Measurements from ENCODE around the gene SH3RF3.

Gene SH3RF3

DNA sequence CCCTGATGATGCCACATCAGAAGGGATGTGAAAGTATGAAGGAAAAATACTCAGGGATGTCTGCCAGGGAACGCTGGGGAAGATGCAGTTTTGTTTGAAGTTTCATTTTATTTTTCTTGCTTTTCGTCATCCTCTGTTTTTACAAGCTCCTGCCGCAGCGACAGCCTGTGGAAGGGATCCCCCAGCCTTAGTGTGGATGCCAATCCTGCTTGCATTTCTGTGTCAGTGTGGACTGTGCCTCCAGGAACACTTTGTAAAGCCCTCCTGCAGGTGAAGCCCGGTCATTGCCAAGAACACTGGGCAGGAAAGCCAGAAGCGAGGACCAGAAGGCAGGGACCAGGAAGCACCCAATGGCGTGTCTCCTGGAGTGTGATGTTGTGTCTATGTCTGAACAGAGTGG lies 250.5 kb downstream of the SH3RF3 start:
- DNase-seq (ENCODE audit: low read depth), result no peak

DNA sequence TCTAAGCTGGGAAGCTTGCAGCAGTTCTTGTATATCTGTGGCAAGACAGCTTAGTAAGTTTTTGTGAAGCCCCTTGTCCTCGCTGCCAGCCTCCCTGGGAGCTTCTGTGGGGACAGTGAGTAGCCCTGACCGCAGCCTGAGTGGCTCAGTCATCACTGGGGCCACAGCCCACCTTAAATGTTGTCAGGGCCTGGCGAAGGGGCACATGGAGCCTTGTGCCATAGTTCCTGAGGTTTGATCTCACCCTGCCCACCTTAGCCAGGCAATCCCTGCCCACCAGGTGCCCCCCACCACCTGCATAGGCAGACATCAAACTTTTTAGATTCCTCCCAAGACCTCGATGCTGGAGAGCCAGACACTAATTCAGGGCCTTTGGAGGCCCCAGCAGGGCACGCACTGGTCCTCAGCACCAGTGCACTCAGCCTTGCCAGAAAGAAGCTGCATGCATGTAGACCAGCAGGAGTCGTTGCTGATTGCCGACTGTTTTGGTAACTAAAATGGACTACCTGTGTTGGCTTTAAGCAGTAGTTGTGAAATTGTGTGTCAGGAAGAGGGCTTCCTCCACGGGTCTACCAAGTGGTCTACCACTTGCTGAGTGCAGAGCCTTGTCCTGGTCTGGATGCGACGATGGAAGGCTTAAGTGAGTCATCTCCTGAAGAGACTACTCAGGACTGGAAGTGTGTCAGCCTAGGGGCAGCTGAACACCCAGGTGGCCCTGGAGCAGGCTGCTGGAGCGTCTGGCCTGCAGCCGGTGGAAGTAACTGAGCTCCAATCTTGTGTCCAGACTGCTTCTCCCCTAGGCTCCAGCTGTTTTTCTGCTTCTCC lies 251.7 kb downstream of the SH3RF3 start:
- DNase-seq (ENCODE audit: low read depth), result peak; percentile 65

DNA sequence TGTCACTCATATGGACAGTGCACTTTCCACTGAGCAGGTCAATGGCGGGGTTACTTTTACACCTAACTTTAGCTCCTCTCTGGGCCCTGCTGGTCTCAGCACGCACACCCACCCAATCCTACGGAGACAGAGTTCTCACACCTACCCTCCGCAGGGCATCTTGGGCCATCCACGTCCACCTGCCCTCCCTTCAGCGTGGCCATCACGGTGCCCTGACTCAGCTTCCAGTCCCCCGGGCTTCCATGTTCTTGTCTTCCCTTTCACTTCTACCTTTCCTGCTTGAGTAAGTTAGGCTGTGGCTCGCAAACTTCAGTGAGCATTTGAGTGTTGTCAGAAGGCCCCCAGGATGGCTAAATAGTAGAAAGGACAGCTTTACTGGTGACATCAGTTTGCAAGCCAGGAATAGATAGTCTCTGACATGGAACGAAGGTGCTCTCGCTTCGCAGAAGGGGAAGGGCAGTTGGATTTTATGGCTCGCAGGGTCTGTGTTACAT lies 252.4 kb downstream of the SH3RF3 start:
- DNase-seq (ENCODE audit: low read depth), result no peak

DNA sequence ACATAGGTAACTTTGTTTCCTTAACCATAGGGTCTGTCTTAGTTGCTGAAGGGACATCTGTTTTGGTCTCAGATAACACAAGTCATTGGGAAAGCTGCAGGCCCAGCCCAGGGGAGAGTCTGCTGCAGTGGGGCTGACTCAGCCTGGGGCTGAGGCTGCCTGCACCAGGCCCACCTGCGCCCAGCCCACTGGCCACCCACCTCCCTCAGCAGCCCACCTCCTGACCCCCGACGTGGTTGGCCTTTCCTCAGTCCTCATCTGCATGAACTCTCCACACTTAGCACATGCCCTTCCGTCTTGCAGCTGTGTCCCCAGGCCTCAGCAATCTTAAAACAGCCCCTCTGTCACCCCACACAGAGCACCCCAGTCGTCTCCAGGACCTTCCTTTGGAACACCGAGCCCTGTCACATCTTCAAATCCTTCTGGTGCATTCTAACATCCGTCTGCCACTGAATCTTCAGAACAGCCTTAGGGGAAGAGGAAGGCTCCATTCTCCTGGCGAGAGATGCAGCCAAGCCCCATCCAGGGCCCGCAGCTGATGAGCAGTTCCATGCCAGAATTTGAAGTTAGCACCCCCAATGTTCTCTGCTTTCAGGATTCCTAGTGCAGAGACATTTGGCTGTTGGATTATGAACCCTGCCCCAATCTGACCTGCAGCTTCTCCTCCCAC lies 253.4 kb downstream of the SH3RF3 start:
- DNase-seq (ENCODE audit: low read depth), result no peak

DNA sequence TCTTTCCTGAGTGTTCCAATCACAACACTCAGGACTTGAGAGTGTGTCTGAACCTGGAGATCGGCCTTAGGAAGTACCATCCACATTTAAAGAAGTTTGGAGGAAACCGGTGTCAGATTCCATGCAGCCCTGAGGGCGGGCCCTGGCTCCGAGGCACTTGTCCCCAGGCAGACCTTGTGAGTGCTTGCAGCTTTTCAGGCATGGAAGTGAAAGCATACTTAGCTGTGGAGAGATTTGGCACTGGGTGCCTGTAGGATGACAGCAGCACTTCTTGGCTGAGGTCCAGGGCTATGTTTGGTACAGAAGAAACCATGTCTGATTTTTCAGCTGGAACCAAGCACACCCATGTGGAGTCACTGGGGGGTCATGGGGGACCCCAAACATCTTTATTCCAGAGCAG lies 253.9 kb downstream of the SH3RF3 start:
- peak; percentile 40 for DNase-seq (ENCODE audit: low read depth)

DNA sequence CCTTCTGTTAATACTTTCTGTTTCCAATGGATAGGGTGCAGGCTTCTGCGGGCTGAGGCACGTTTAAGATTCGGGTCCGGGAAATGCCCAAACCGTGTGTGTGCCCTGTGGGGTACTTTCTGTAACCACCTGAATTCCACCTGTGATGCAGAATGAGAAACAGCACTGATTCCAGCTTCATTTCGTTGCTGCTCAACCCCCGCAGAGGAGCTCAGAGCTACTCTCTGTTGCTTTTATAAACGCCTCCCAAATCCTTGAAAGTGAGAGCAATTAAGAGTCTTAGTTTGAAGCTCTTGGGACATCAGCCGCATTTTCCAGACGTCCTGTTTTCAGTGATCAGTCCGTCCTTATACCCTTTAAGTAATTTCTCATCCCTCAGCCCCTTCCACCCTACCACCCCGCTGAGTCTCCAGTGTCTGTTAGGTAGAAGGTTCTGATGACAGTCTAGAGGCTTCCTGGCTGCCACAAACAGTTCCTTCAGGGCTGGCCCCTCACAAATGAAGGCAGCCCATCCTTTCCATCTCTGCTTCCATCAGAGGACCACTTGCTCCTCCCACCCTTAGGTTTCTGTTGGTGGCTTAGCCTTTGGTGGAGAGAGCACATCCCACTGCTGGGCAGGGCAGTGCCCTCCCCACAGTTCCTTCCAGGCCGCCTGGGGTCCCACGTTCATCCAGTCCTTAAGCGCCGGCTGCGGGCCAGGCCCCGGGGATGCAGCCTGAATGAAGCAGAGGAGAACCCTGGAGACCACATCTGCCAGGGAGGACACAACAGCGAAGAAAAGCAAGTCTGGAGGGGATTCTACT lies 254.7 kb downstream of the SH3RF3 start:
- DNase-seq (ENCODE audit: low read depth), result no peak

DNA sequence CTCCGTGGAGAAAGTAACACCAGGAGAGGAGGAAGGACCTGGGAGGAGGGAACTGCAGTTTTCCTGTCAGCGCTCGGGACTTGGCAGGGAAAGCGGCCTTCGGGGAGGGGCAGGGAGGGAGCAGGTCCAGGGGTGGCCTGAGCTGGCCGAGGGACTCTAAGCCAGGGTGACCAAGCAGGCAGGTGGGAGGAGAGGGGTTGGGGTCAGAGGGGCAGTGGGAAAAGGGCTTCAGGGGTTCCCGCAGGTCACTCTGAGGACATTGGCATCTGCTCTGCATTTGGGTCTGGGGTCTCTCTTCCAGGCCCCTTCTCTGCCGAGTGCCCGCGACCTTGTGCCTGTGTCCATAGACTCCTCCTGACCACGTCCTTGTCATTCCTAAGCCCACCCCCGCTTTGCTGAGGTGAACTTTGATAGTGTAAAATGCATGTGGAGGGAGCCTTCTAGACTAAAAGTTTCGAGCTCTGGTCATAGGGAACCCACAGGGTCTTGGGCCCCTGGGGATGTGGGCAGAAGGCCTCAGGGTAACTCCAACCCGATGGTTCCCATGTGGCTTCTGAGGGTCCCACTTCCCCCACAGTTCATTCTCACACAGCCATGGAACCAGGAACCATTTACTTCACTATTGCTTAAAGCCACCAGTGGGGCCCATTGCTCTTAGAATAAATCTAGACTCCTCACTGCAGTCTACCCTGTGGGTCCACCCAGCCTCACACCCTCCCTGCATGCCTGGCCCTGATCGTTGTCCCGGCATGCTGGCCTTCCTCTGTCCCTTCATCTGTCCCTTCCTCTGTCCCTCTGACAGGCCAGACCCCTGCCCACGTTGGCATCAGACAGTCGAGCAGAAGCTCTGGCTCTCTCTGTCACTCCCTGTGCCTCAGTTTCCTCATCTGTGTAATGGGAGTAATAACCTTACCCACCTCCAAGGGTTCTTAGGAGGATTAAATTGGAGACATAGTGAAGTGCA lies 255.6 kb downstream of the SH3RF3 start:
- DNase-seq (ENCODE audit: low read depth), result no peak

DNA sequence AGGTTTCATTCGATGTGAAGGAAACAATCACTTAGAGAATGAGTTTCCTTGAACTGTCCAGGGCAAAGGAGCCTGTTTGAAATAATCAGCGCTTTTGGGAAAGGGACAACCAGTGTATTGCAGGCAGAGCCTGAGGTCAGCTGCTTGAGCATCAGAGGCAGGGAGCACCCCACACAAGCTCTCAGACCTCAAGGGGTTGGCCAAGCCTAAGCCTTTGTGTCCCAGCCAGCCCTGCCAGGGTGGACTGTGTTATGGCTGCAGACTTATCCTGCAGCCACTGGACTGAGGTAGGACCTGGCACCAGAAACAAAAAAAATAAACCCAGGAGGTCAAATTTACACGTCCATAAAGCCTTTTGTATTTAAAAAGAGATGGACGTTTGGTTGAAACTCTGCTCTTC lies 256.5 kb downstream of the SH3RF3 start:
- DNase-seq (ENCODE audit: low read depth), result no peak

DNA sequence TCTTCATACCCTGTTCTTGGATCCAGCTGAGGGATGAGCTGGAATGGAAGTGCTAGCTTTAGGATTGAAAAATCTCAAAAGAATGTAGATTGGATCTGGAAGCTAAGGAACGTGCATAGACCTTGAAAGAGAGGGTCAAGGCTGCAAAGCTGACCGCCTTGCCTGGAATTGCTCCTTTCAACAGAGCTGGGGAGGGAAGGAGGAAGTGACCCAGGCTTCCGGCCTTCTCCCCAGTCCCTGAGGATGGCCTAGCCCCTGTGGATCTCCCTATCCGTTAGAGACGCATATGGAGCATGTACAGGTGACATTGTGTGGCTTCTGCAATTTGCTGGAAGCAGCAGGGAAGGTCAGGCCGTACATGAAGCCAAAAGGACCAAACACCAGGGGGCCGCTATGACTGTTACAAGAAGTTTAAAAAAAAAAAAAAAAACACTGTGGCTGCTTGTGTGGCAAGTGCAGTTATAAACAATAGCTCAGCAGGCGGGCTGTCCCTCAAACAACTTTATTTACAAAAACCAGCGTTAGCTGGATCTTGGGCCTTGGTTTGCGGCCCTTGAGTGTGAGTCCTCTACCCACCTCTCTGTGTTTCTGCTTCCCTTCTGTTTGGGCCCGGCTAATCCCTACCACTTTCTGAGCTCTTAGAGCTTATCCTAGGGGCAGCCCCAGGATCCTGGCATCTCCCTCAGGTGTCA lies 257.1 kb downstream of the SH3RF3 start:
- no peak for DNase-seq (ENCODE audit: low read depth)

DNA sequence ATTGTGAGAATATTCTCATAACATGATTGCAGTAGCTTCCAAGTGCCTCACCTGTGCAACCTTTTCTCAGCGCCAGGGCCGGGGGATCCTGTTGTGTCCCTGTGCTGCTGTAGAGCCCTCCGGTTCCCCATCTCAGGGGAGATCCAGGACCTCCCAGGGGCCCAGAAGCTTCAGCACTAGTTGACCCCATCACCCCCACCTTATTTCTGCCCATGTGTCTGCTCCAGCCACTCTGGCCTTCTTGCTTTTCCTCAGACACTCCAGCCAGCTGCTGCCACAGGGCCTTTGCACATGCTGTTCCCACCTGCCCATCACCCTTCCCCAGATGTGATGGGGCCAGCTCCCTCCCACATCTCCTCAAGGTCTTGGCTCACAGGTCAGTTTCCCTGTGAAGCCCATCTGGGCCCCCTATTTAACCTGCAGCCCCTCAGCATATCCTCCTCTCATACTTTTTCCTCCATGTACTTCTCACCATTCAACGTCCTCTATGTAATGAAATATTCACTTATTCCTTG lies 258.3 kb downstream of the SH3RF3 start:
- no peak for DNase-seq (ENCODE audit: low read depth)

DNA sequence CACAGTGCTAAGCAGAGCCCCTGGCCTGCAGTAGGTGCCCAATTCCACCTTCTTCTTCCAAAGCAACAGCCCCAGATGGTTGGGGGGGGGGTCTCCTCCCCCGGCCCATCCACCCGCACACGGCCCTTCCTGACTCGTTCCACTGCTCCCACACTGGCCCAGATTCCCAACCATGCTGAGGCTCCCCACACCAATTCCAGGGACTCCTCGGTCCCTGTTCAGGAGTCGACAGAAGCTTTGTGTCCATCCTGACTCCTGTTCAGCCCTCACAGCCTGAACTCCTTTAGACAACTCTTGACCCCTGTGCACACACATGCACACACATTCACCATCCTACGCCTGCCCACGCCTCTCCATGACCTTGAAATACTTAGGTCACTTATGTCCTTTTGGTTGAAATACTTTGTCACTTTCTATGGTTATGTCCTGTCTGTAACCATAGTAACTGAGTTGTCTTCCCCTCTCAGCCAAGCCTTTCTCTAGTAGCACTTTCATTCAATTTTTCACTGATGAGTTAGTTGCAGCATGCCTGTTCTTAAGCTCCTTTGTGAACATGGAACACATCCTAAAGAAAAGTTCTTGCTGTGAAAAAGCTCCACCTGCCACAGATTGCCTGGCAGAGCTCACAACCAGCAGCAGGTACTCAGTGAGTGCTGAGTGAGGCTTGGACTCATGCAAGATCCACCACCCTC lies 258.9 kb downstream of the SH3RF3 start:
- DNase-seq (ENCODE audit: low read depth), result no peak

DNA sequence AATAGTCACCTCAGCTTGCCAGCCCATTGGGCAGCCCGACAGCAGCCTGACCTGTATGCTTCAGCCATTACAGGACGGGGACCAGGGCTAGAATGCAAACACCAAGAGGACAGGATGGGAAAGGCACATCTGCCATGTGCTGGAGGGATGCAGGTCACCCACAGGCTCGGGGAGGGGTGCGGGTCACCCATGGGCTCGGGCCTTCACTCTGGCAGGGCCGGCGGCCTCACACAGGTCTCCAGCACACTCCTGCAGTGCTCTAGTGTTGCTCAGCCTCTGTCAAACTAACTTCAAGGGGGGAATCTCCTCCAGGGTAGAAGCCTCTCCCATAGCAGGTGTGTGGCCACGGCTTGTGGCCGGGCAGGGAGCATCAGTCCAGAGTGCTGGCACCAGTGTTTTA lies 262.2 kb downstream of the SH3RF3 start:
- no peak for DNase-seq (ENCODE audit: low read depth)

DNA sequence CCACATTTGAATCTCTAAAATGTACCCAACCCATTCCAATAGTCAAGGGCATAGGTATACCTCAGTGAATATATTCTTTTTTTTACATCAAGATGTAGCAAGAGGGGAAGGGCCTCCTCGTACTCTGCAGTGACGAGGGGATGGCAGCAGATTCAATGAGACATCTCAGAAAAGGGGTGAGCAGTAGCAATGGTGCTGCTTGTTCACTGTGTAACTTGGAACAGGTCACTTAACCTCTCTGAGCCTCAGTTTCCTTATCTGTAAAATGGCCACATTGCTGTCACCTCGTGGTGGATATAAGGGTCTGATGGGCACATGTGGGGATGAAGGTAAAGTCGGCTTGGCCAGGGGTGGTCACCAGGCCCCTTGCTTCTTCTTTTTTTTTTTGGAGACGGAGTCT lies 263.1 kb downstream of the SH3RF3 start:
- no peak for DNase-seq (ENCODE audit: low read depth)

DNA sequence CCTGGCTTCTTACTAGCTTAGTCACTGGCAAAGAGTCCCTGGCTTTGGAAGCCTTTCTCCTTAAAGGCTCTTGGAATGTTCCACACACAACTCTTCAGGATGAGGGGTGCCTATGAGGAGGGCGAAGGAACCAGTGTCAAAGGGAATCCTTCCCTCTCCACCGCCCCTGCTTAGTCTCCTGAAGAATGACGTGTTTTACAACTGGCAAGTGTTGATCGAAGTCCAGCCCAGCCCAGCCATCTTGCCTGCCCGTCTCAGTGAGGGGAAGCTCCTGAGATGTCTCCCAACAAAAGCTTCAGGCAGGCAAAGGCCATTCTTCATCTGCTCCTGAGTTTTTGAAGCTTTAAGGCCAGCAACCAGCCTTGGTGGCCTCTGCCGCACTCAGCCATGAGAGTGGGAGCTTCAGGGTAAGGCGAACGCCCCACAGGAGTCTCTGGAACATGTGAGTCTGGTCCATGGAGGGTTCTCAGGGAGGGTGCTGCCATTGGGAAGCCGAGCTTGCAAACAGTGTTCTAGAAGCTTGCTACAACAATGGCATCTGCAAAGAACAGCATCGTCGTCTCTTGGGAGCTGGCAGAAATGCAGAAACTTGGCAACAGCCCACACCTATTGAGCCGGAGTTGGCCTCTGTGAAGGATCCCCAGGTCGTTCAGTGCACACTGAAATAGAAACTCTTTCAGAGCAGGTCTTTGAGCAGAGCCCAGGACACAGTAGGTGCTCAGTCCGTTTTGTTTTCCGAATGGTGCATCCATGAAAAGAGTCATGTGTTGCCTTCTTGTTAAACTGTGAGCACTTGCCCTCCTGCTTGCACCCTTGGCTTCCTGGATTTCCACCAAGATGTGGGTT lies 264.0 kb downstream of the SH3RF3 start:
- DNase-seq (ENCODE audit: low read depth), result no peak

DNA sequence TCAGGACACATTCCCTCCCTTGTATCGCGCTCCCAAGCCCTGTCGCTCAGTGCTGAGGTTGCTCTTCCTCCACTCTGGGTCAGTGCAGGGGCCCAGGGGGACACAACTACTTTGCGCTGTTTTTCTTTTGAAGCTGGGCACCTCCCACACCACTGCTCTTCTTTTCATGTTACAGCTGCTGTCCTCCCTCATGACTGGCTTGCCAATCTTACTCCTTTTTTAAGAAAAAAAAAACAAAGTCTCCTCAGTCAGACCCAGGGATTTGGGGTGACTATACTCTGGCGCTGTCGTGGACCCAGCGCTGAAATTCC lies 264.6 kb downstream of the SH3RF3 start:
- DNase-seq (ENCODE audit: low read depth), result no peak

DNA sequence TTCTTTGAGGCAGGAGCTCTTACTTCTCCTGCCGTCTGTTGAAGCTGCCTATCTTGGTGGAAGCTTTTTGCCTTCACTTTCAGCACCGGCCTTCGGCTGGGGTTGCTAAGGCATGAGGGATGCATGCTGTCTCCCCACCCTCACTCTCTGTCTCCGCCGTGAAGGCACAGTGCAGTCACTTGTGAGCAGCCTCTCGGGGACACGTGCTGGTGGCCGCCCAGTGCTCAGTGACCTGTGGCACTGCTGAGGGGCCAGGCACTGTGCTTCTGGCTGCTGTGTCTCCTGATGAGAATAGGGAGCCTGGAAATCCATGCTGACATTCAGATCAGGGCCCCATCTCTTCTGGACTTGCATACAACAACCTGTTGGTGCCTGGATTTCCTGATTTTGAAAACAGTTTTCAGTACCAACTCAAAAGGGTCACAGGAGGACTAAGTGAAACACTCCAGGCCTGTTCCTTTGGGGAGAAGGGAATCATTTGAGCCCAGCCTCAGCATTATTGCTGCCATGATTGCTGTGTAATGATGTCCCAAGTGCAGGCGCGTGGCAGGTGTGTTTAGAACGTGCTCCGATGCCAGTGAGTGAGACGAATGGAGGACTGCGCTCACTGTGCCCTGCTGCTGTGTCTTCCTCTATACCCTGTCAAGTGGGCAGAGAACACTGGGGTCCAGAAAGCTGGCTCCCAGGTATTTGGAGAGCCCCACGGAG lies 266.6 kb downstream of the SH3RF3 start:
- no peak for DNase-seq (ENCODE audit: low read depth)

DNA sequence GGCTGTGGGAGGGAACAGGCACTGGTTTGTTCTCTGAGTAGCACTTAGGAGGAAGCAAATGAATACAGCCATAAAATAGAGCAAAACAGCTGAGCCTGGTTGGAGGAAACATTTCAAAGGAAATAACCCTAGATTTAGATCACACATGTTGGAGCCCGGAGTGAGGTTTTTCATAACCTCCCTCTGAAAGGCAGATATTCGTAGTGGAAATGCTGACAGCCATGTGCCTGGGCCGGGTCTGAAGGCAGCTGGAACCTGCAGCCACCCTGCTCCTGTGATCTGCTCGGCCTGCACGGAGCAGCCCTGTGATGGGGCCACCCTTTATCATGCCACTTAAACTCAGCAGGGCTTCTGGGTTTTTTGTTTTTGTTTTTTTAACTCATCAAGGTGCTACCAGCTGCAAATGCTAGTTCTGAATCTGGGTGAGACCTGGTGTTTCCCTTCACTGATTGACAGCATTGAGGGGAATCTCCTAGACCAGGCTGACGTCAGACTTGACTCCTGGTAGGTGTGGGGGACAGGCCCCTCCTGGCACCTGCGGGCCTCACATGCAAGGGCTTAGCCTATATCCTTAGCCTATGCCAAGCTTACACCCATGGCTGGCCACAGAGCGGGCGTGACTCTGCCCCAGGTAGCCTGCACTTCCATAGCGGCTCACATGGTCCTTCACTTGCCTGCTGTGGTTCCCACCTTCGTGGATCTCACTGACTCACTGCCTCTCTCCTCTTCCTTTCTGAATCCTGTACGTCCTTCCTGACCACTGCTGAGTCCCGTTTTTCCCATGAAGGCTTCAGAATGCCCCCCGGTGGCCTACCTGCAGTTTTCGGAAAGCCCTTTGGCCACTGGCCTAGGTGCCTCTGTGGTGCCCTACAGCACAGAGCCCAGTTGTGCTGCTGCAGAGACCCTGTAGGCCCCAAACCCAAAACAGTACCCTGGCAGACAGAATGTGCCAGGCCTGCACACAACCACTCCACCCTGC lies 267.5 kb downstream of the SH3RF3 start:
- DNase-seq (ENCODE audit: low read depth), result peak; percentile 40

Data from ELR (cell line).